H1 (cell line): ENCODE data around the gene LRRTM4. TPM values are rescaled to one million over a fixed set of nuclear protein-coding genes. Genes with fewer than 3 reads are reported as not detected.

Experiments
- CBX8 ChIP-seq: fragments of 300-800, 300-1000 bp; sonication (generic); IDR thresholded peaks from 2 replicates; pipeline ENCODE4 v1.7.1; 2016; ENCODE audit warnings: low read depth, low read length, borderline replicate concordance
- CHD7 ChIP-seq: fragments of 300-600 bp; sonication (generic); IDR thresholded peaks from 2 replicates; pipeline ENCODE4 v1.7.1; 2012; ENCODE audit warnings: low read length, moderate library complexity, mild to moderate bottlenecking, inconsistent platforms; ENCODE audit not compliant: insufficient replicate concordance
- polyA plus RNA-seq, 7 experiments: library from polyadenylated mRNA; depleted of rRNA in 3 of 7; stranded (reverse) in 5 of 7; unstranded in 2 of 7; fragments of >200 nt in 5 of 7; fragments of 200-250 nt in 2 of 7; gene quantifications; 1 replicate in 5 of 7; 2 replicates in 1 of 7; 4 replicates in 1 of 7; pipeline versions ENCODE4 v1.2.1 to v1.2.3, GENCODE V29; 2011 to 2013; ENCODE audit warnings: missing spikeins in 2 of 7, mixed read lengths in 2 of 7
- total RNA-seq: library from RNA; stranded (reverse); fragmentation: NEBNext Ultra II Directional; extraction: Animal tissue kit (Norgen Biotek cat#: 25700); gene quantifications from 2 replicates; pipeline ENCODE4 v1.2.1, GENCODE V29; 2021

LRRTM4 gene
- total and polyA plus RNA-seq, 2 of the 8 experiments (the other 6 are each of a cell fraction or from before 2014, with no cell fraction given) = 3.6 to 9.5 TPM

- TF ChIP-seq CHD7 (no peak), CBX8 (no peak)
- TF ChIP-seq, all 59 proteins: peak for 0
These were observed 331.3 kb downstream of the LRRTM4 start (continued) for GRCh38 chr2:77190721-77191346.
